GM12891 (cell line): ENCODE measurements around the gene HAS3.

Experiments
- POLR2A ChIP-seq: IDR thresholded peaks from 2 replicates; pipeline ENCODE4 v1.6.1; 2011; ENCODE audit warnings: low read depth, low read length, control low read depth
- POLR2AphosphoS5 ChIP-seq: IDR thresholded peaks from 2 replicates; pipeline ENCODE4 v1.6.1; 2011; ENCODE audit warnings: low read depth, low read length, control low read depth
- POU2F2 ChIP-seq: IDR thresholded peaks from 2 replicates; pipeline ENCODE4 v1.6.1; 2011; ENCODE audit warnings: low read depth, mild to moderate bottlenecking, control low read depth, low read length, moderate library complexity
- SPI1 ChIP-seq: IDR thresholded peaks from 2 replicates; pipeline ENCODE4 v1.6.1; 2011; ENCODE audit warnings: low read depth, low read length, control low read depth
- TAF1 ChIP-seq: IDR thresholded peaks from 2 replicates; pipeline ENCODE4 v1.6.1; 2011; ENCODE audit warnings: low read depth, low read length, control low read depth

DNA sequence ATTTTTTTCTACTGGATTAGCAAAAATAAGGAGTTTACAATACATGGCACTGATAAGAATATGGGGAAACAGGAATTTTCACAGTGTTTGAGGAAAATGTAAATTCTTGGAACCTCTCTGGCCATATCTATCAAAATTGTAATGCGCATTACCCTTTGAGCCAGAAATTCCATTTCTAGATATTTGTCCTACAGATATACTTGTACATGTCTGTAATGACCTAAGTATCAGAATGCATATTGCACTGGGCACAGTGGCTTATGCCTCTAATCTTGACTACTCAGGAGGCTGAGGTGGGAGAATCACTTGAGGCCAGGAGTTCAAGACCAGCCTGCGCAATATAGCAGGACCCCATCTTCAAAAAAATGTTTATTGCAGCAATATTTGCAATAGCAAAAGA is 25.8 kb upstream of the HAS3 start:
- TF ChIP-seq POLR2A (no peak), POLR2AphosphoS5 (no peak), TAF1 (no peak), POU2F2 (no peak), SPI1 (no peak)
